Embryonic facial prominence (tissue), 1 donor: ENCODE data around the gene MRTFA.

Source experiments
- DNase-seq: peaks from one replicate; pipeline ENCODE4 v3.0.0-alpha.2; 2016; ENCODE audit errors: extremely low spot score

Gene MRTFA

GRCh38 chr22:40428796-40429195, 207.7 kb downstream of the MRTFA start:
- DNase-seq: no peak

- no peak for DNase-seq
Measured at GRCh38 chr22:40426594-40427333, 209.8 kb downstream of the MRTFA start.

GRCh38 chr22:40425082-40425481, 211.4 kb downstream of the MRTFA start:
- DNase-seq: no peak

DNA sequence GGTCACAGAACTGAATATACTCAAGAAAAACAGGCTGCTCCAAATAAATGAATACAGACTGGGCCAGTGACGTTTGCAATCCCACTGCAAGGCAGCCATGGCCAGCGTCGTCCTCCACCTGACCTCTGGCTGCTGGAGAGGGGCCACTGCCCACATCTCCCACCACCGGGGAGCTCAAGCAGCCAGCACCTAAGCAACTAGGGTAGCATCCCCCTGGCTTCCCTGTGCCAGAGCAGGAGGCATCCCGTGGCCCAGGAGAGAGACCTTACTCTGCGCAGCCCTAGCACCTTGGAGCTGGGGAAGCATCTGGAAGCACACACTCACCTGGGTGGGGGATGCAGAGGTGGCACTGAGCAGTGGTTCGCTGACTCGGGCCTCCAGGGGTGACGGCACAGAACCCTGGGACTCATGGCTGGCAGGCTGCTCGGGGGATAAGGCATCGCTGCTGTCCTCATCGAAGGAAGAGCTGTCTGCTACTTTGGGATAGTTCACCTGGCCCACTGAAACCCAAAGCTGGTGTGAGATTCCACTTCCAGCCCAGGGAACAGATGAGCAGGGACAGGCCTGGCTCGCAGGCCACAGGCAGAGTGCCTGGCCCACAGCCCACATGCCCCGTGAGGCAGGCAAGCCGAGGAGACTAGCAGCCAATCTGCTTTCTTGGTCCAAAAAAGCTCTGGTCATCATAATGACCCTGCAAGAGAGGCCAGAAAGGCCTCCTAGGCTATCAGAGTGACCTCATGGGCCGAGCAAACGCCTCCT, 212.5 kb downstream of the MRTFA start:
- DNase-seq: no peak

DNA sequence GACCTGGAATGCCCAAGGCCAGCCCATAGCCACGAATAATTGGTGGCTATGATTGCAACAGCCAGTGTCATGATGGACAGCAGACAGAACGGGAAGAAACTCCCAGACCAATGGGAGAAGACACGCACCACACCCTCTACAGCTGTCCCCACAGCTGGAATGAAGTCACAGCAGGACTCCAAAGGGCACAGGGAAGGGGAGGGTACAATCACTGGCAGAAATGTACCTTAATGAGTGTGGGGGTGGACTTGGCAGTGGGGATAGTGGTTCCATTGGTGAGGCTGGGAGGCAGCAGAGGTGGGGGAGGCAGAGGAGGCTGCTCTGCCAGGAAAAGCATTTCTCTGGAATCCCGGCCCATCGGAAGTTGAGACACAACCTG, 213.2 kb downstream of the MRTFA start:
- DNase-seq: no peak

DNA sequence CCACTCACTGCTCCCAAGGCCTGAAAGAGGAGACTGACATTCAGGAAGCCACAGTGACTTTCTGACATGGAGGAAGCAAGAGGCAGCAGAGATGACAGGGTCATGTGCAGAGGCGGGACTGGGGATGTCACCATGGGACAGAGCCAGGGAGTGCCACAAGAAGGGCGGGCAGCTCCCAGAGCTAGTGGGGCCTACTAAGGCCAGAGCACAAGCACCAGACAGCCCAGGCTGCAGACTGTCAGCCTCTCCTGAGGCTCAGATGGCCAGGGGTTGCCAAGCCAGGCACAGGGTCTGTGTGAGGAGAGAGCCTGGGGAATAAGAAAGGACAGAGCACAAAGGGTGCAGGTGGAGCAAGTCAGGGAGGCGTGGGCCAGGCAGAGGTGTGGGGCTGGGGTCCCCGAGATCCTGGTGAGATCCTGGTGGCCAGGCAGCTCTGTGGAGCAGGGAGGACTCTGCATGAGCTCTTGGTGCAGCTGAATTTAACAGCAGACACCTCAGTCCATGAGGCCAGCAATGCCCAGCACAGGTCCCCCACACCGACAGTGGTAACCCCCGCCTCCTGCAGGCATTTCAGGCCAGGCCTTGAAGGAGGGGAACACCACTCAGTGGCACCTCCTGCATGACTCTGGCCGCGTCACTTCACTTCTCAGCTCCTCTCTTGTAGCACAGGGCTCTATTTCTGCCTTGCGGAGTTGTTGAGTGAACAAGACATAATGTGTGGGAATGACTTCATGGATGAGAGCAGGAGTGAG, 213.8 kb downstream of the MRTFA start:
- no peak for DNase-seq

- DNase-seq: no peak
Measured at GRCh38 chr22:40421941-40422340, 214.6 kb downstream of the MRTFA start.

- no peak for DNase-seq
Measured at GRCh38 chr22:40421082-40421350, 215.5 kb downstream of the MRTFA start.

DNA sequence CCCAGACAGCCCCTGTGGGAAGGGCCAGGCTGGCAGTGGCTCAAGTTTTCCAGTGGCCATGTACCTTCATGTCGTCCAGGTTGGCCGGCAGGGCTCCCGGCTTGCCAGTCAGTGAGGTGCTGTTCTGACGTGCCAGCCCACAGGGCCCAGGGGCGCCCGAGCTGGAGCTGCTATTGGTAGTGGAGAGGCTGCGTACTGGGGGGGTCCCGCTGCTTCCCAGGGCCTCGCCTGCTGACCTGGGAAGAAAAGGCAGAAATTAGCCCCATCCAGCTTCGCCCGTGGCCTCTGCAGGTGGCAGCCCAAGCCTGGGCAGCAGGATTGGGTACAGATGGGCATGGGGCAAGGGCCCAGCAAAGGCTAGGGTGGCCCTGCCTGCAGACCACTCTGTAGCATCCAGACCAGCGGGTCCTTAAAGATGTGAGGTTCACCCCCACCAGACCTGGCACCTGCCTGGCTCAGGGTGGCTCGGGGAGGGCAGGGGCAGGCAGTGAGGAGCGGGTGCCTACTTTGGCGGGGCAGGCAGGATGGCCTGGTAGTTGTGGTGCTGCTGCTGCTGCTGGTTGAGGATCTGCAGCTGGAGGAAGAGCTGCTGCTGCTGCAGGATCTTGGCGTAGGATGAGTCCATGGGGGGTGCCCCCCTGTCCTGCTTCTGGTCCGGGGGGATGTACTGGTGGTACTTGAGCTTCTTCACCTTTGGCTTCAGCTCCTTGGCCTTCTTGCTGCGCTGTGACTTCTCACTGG, 216.0 kb downstream of the MRTFA start:
- DNase-seq: no peak

DNA sequence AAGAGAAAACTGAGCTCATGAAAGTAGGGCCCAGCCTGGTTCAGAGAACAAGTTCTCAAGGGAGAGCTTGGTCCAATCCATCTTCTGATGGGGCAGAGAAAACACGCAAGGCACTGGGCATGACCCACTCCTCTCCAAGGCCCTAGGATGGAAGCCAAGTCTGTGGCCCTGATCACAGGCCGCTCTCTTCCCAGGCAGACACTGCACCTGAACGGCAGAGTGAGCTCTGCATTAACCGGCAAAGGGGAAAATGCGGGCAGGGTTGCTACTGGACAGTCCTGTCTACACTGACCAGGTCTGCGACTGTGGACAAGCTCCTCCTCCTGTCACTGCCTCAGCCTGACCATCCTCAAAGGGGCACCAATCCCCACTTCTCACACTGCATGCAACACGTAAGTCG, 216.8 kb downstream of the MRTFA start:
- no peak for DNase-seq

- no peak for DNase-seq
Measured at GRCh38 chr22:40418366-40419201, 217.9 kb downstream of the MRTFA start.

DNA sequence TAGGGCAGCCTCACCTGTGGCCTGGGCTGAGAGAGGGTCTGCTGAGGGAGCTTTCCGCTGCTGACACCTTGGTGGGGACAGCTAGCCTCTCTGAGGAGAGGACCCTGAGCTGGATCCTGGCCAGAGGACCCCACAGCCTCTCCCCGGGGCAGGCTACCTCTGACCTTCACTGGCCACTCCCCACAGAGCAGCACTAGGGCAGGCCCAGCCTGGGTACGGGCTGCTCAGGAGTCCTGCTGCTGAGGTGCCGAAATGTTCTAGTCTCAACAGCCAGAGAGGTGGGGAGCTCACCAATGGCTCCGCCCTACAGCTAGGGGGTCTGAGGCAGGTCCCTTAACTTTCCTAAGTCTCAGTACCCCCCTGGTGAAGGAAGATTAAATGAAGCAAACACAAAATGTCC, 218.6 kb downstream of the MRTFA start:
- DNase-seq: no peak

DNA sequence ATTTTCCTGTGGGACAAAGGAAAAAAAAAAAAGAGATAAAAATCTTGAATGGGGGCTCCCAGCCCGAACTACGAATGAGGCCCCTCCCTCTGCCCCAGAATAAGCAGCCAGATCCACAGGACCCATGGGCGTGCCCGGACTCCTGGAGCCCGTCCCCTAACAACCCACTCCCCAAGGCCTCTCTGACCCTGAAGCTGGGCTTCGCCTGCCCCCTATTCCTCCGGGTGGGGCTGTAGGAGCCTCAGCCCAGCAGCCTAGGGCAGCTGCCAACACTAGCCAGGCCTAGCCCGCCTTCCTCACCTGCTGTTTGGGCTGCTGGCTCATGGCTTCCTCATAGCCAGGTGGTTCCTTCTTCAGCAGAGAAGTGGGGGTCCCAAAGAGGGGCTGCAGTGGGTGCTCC, 219.5 kb downstream of the MRTFA start:
- no peak for DNase-seq

DNA sequence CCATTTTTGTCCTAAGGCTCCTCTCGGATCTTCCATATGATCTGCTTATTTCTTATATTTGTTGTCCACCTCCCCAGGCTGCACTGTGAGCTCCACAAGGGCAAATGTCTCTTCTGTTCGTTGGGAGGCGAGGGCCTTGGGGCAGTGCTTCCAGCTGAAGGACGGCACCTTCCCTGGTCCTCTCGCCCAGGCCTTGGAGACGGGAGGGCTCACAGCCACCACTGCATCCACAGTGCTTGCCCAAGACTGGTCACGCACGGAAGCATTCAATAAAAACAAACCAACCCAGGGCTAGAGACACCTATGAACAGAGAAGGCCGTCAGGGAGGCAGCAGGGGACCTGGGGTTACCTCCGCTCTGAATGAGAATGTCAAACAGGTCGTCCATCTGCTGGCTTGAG, 219.9 kb downstream of the MRTFA start:
- DNase-seq: no peak

DNA sequence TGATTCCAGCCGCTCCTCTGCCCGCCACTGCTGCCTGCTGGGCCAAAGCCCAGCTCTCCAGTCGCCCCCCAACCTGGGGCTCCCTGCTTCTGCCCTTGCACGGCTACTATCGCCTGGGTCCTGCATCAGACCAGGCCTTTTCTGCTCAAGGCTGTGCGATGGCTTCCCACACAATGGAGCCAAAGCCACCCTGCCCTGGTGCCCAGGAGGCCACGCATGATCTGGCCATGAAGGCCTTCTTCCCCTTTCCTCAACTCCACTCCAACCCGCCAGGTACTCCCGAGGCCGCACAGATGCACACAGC, 220.3 kb downstream of the MRTFA start:
- no peak for DNase-seq

DNA sequence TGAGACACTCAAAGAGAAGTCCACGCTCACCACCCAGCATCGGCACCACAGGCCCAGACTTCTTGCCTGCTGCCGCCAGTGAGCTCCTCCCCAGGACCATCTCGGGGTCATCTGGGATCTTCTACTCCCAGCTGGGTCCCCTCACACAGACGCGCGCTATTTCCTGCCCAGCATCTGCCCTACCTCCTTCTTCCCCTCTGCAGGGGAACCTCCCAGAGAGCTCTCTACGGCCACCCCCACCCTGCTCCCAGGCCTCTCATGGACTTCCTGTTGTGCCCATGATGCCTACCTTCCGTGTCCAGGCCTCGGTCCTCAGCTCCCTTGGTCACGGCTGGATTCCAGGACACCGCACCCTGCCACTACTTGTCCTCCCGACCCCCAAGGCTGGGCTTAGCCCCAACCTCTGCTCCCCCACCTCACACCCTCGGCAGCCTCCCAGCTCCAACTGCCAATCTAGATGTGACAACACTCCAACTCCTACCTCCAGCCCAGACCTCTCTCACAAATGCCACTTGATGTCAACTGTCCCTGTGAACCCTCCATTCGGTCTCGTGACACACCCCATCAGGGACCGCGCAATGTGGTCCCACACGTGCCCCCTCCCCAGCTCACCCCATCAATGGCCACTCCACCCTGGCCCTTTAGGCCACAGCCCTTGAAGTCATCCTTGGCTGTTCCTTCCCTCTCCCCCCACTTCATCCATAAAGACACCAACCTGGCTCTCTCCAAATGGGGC, 220.8 kb downstream of the MRTFA start:
- no peak for DNase-seq

GRCh38 chr22:40414838-40415505, 221.5 kb downstream of the MRTFA start:
- no peak for DNase-seq

GRCh38 chr22:40414311-40414710, 222.2 kb downstream of the MRTFA start:
- no peak for DNase-seq

DNA sequence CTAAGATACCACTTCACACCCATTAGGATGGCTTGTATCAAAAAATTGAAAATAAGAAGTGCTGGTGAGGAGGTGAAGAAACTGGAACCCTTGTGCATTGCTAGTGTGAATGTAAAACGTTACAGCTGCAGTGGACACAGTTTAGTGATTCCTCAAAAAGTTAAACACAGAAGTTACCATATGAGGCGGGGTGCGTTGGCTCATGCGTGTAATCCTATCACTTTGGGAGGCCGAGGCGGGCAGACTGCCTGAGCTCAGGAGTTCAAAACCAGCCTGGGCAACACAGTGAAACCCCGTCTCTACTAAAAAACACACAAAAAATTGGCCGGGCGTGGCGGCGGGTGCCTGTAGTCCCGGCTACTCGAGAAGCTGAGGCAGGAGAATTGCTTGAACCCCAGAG, 222.6 kb downstream of the MRTFA start:
- no peak for DNase-seq

DNA sequence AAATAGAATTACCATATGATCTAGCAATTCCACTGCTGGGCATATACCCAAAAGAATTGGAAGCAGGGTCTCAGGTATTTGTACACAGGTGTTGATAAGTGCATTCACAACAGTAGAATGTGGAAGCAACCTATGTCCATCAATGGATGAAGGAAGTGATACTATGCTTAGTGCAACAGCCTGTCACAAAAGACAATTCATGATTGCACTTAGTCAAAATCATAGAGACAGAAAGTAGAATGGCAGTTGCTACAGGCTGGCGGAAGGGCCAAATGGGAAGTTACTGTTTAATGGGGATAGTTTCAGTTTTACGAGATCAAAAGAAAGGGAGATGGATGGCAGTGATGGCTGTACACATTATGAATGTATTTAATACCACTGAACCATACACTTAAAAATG, 224.1 kb downstream of the MRTFA start:
- DNase-seq: no peak
